Neuron (in vitro differentiated cells): ENCODE measurements around the gene PARD3.
"Not testable (repeated sequence)": the region's sequence is repeated elsewhere in the genome, so short reads cannot be mapped to it uniquely, and the experiment has no call there.

ENCODE experiments used
- H2AFZ ChIP-seq: one replicate; pipeline ENCODE4 v1.6.1; 2013; ENCODE audit warnings: low read depth, mild to moderate bottlenecking, inconsistent platforms, low read length, moderate library complexity
- H3K27me3 ChIP-seq: one replicate; pipeline ENCODE4 v1.6.1; 2013; ENCODE audit warnings: low read length; ENCODE audit not compliant: insufficient read depth
- H3K36me3 ChIP-seq: one replicate; pipeline ENCODE4 v1.6.1; 2013; ENCODE audit warnings: low read length; ENCODE audit not compliant: insufficient read depth
- H3K4me1 ChIP-seq: one replicate; pipeline ENCODE4 v1.6.1; 2013; ENCODE audit warnings: low read length; ENCODE audit not compliant: insufficient read depth
- H3K4me3 ChIP-seq: 2 replicates; pipeline ENCODE4 v1.5.1; 2013; ENCODE audit warnings: mild to moderate bottlenecking, low read length, moderate library complexity
- H3K9me3 ChIP-seq: one replicate; pipeline ENCODE4 v1.6.1; 2013; ENCODE audit warnings: low read length

Gene PARD3

GRCh38 chr10:34801097-34801733 is 13.9 kb downstream of the PARD3 start:
- no peak overlapping the region for H2AFZ ChIP-seq
- no peaks in the 10 kb centered on the region for H3K9me3 ChIP-seq
- no peaks in the 10 kb centered on the region for H3K36me3 ChIP-seq
- peaks cover 23% of the 10 kb centered on the region for H3K4me1 ChIP-seq
- no peak overlapping the region for H3K4me3 ChIP-seq
- H3K27me3 ChIP-seq: no peaks in the 10 kb centered on the region

GRCh38 chr10:34800624-34801023 is 14.5 kb downstream of the PARD3 start:
- peaks cover 23% of the 10 kb centered on the region for H3K4me1 ChIP-seq
- H3K36me3 ChIP-seq: no peaks in the 10 kb centered on the region
- H3K4me3 ChIP-seq: no peak overlapping the region
- H3K27me3 ChIP-seq: no peaks in the 10 kb centered on the region
- no peaks in the 10 kb centered on the region for H3K9me3 ChIP-seq
- no peak overlapping the region for H2AFZ ChIP-seq

DNA sequence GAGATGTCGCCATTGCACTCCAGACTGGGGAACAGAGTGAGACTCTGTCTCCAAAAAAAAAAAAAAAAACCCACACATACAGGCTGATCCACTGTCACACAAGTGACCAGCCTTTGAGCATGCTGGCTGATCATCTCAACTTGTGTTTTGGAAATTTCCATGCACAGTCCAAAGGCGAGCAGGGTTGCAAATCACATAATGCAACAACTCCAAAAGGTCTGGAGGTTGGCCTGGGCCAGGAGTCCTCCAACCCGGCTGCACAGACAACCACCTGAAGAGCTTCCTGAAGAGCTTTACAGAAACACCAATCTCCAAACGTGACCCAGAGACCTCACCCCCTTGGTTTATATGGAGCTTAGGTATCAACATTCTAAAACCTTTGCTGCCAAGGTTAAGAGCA is 16.4 kb downstream of the PARD3 start:
- Histone ChIP-seq H3K9me3 (no peaks in the 10 kb centered on the region), H2AFZ (no peak overlapping the region), H3K4me3 (no peak overlapping the region), H3K27me3 (no peaks in the 10 kb centered on the region), H3K4me1 (peaks cover 23% of the 10 kb centered on the region), H3K36me3 (no peaks in the 10 kb centered on the region)

- Histone ChIP-seq H3K36me3 (no peaks in the 10 kb centered on the region), H3K27me3 (no peaks in the 10 kb centered on the region), H3K4me1 (peaks cover 22% of the 10 kb centered on the region), H3K9me3 (no peaks in the 10 kb centered on the region), H3K4me3 (no peak overlapping the region), H2AFZ (no peak overlapping the region)
Observed at GRCh38 chr10:34797155-34797554, 17.9 kb downstream of the PARD3 start.

GRCh38 chr10:34796133-34796532 is 19.0 kb downstream of the PARD3 start:
- H3K4me1 ChIP-seq: peaks cover 13% of the 10 kb centered on the region
- no peaks in the 10 kb centered on the region for H3K36me3 ChIP-seq
- no peak overlapping the region for H2AFZ ChIP-seq
- no peak overlapping the region for H3K4me3 ChIP-seq
- H3K9me3 ChIP-seq: no peaks in the 10 kb centered on the region
- H3K27me3 ChIP-seq: no peaks in the 10 kb centered on the region

GRCh38 chr10:34795334-34795733 is 19.8 kb downstream of the PARD3 start:
- Histone ChIP-seq H3K36me3 (no peaks in the 10 kb centered on the region), H3K4me1 (peaks cover 12% of the 10 kb centered on the region), H2AFZ (no peak overlapping the region), H3K9me3 (no peaks in the 10 kb centered on the region), H3K4me3 (no peak overlapping the region), H3K27me3 (no peaks in the 10 kb centered on the region)

DNA sequence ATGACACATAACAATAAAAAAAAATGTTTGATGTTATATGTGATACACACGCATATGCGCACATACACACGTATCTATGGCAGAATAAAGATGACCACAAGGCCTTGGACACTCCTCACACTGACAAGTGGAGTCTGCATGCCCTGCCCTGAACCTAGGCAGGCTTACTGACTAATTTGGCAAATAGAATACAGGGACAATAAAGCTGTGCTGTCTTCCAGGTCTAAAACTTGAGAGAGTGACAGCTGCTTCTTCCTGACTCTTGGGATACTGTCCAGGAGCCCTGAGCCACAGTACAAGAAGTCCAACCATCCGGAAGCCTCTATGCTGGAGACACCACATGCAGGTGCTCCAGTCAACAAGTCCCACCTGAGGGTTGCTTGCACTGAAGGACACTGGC is 20.3 kb downstream of the PARD3 start:
- H3K4me1 ChIP-seq: peaks cover 17% of the 10 kb centered on the region
- no peak overlapping the region for H3K4me3 ChIP-seq
- H3K36me3 ChIP-seq: no peaks in the 10 kb centered on the region
- H2AFZ ChIP-seq: no peak overlapping the region
- H3K27me3 ChIP-seq: no peaks in the 10 kb centered on the region
- H3K9me3 ChIP-seq: no peaks in the 10 kb centered on the region

- peaks cover 18% of the 10 kb centered on the region for H3K4me1 ChIP-seq
- H3K36me3 ChIP-seq, H3K9me3 ChIP-seq, H3K27me3 ChIP-seq, H2AFZ ChIP-seq, H3K4me3 ChIP-seq: not testable (repeated sequence)
Observed at GRCh38 chr10:34793581-34793980, 21.5 kb downstream of the PARD3 start.

DNA sequence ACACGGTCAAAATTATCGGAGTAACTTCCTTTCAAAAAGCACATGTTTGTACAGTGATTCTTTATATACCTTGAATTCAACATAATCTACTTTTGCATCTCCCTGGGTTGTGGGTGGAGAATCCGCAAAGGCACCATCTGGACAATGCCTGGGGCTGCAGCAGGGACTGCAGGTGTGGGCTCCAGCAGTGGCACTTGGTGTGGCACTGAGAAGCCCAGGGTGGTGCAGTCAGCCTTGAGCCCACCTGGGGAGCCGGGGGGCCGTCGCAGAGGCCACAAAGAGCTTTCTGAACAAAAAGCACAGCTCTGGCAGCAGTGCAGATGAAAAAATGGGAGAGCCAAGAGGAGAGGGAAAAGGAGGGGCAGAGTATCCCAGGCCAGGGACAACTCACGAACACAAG is 22.2 kb downstream of the PARD3 start:
- Histone ChIP-seq H3K9me3 (no peaks in the 10 kb centered on the region), H2AFZ (no peak overlapping the region), H3K36me3 (no peaks in the 10 kb centered on the region), H3K4me1 (peaks cover 18% of the 10 kb centered on the region), H3K4me3 (no peak overlapping the region), H3K27me3 (no peaks in the 10 kb centered on the region)

DNA sequence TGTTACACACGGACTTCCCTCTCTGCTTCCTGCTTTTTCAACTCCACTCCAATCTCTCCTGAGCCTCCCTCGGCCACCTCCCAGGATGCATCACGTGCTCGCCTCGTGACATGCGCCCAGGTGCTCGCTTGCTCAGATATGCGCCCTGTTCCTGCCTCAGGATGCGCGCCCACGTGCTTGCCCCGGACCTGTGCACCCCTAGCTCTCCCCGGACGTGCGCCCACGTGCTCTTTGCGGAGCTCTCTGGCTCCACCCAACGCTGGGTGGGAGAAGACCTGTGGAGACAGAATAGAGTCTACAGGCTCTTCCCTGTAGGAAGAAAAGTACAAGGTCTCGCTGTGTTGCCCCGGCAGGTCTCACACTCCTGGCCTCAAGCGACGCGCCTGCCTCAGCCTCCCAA is 23.1 kb downstream of the PARD3 start:
- H3K4me1 ChIP-seq: peaks cover 18% of the 10 kb centered on the region
- H3K4me3 ChIP-seq: no peak overlapping the region
- H2AFZ ChIP-seq: no peak overlapping the region
- no peaks in the 10 kb centered on the region for H3K9me3 ChIP-seq
- no peaks in the 10 kb centered on the region for H3K36me3 ChIP-seq
- no peaks in the 10 kb centered on the region for H3K27me3 ChIP-seq

DNA sequence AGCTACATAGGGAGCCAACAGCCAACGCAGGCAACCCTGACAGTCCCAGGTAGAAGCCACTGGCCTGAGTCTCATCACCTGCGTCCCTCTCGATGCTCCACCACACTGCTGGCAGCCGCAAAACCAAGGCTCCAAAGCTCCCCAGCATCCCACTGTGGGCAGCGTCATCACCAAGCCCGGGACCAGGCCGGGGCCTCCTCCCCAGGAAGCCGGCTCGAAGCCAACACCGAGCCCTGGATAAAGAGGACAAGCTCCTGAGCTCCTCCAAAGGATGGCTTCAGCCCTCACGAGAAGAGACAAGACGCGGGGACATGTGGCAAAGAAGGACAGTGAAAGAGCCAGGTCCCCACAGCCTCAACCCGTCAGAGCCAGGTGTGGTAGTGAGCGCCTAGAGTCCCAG is 23.9 kb downstream of the PARD3 start:
- Histone ChIP-seq H3K27me3 (no peaks in the 10 kb centered on the region), H2AFZ (no peak overlapping the region), H3K9me3 (no peaks in the 10 kb centered on the region), H3K4me3 (no peak overlapping the region), H3K36me3 (no peaks in the 10 kb centered on the region), H3K4me1 (peaks cover 18% of the 10 kb centered on the region)

DNA sequence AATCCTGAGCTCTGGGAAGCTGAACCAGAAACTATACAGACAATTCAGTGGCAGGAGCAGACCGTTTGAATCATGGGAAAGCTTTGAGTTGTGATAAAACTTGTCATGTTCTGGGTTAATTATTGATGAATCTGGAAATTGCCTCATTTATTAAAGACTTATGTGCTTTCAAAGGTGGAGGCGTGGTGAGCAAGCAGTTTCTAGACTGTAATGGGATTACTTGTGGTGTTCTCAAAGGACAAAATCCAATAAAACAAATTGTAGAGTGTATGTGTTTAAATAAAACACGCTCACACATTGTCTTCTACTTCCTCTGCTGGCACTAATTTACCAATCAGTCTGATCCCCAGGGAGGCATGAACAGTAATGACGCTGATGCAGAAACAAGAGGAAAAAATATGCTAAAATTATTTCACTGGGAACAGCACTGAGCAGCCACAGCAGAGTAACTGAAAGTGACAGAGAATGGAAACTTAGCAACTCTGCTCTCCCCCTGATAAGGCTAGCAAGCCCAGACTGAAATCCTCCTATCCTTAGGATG is 25.1 kb downstream of the PARD3 start:
- Histone ChIP-seq H3K36me3 (no peaks in the 10 kb centered on the region), H3K4me1 (peaks cover 22% of the 10 kb centered on the region), H3K27me3 (no peaks in the 10 kb centered on the region), H3K9me3 (no peaks in the 10 kb centered on the region), H3K4me3 (no peak overlapping the region), H2AFZ (no peak overlapping the region)

DNA sequence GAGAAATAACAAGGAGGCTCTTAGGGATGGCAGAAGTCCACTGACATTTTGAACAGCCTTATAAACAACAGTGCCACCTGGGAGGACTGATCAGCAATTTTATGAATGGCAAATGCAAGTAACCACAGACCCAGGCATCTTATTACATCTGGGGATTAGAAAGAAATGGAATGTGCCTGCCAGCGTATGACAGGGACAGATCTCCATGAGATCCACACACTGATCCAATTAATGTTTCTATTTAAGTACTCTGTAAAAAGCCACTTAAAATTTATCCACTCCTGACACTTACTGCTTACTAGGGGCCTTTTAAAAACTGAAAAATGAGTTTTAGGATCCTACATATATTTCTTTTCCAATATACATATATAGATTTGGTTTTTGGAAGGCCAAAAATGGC is 28.6 kb downstream of the PARD3 start:
- Histone ChIP-seq H2AFZ (no peak overlapping the region), H3K27me3 (no peaks in the 10 kb centered on the region), H3K36me3 (no peaks in the 10 kb centered on the region), H3K4me1 (peaks cover 23% of the 10 kb centered on the region), H3K4me3 (no peak overlapping the region), H3K9me3 (no peaks in the 10 kb centered on the region)

- peaks cover 28% of the 10 kb centered on the region for H3K4me1 ChIP-seq
- H2AFZ ChIP-seq: no peak overlapping the region
- no peaks in the 10 kb centered on the region for H3K9me3 ChIP-seq
- H3K4me3 ChIP-seq: no peak overlapping the region
- H3K27me3 ChIP-seq: no peaks in the 10 kb centered on the region
- H3K36me3 ChIP-seq: no peaks in the 10 kb centered on the region
Observed at GRCh38 chr10:34781711-34782110, 33.4 kb downstream of the PARD3 start.
